Embryonic facial prominence (tissue), 1 donor: Measurements from ENCODE around the gene LDHD.

Experiments used
- DNase-seq: peaks from one replicate; pipeline ENCODE4 v3.0.0-alpha.2; 2016; ENCODE audit errors: extremely low spot score

Gene LDHD

GRCh38 chr16:75080205-75081029 is 36.2 kb downstream of the LDHD start:
- DNase-seq: no peak

- DNase-seq: no peak
Measured at GRCh38 chr16:75079346-75079926, 37.1 kb downstream of the LDHD start.

DNA sequence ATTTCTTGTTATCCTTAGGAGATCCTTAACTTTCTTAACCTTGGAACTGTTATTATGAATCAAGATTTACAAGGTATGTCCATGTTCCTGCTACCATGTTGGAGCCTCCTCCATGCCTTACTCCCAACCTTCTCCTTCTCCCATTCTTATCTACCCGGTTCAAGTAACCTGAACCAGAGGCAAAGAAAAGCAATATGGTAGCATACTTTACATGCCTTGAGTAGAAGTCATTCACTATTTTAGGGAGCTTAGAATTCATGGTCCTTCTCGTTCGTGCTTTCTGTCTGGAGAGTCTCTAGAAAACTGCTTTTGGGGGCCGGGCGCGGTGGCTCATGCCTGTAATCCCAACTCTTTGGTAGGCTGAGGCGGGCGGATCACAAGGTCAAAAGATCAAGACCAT is 37.7 kb downstream of the LDHD start:
- DNase-seq: no peak

DNA sequence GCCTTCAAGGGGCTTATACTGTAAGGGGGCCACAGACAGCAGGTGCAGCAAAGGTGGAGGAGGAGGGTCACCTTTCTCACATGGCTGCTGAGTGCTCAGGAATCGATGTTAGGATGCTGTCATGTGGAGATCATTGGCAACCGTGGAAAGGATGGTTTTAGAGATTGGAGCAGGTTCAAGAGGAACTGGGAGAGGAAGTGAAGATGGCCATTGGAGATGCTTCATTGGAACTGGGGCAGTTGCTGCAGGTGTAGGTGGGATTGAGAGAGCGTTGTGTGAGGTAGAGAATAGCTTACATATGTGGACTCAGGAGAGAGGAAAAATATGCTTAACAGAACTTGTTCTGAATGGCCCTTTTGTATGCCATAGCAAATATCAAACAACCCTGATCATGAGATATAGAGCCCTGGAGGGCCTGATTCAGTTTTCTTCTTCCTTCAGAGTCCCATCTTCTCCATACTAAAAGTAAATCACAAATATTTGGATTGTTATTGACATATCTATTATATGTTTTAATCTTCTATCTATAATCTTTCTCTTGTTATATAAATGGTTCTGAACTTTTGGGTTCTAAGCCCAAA is 40.8 kb downstream of the LDHD start:
- DNase-seq: no peak

DNA sequence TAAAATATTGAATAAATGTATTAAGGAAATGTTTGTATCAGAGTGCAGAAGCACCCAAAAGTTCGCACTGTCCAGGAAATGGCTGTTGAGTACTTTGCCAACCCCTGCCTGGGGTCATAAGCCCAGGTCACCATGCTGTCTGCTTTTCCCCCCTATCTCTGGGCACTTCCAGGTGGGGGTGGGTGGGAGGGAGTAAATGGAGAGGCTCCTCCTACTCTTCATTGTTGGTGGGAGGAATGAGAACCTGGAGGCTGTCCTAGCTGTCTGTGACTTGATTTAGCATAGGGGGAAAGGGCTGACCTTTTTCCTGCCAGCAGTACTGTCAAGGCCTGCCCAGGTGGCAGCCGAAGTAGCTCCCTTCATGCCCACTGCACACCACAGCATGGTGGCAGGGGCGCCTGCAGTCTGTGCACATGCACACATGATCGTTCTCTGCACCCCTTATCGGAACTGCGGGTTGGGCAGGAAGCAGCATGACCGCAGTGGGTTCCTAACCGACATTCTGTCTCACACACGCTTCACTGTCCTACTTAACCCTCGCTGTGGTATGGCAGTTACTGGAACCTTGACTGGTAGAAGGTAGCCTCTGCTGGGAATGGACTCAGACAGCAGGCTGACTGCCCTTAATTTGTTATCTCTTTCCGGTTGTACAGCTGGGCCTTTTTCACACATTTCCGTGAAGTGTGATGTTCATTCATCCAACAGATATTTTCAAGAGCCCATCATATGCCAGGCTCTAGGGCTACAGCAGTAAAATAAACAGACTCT is 41.5 kb downstream of the LDHD start:
- DNase-seq: no peak

- no peak for DNase-seq
Measured at GRCh38 chr16:75074304-75074793, 42.2 kb downstream of the LDHD start.

- no peak for DNase-seq
Measured at GRCh38 chr16:75073545-75074303, 42.9 kb downstream of the LDHD start.

- no peak for DNase-seq
Measured at GRCh38 chr16:75072239-75072947, 44.2 kb downstream of the LDHD start.

DNA sequence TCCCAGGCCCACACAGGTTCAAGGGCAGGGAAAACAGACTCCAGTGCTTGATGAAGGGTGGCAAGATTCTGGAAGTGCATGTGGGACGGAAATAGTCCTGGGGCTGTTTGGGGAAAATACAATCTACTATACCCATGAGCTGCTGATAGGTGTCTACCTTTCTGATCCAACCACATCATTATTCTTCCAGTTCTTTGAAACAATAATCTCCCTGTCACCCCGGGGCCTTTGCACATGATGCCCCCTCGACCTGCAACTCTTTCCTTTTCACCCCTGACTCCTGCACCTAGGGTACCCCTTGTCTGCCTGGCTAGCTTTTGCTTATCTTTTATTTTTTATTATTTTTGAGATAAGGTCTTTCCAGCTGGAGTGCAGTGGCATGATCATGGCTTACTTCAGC is 45.0 kb downstream of the LDHD start:
- no peak for DNase-seq

- no peak for DNase-seq
Measured at GRCh38 chr16:75070012-75070841, 46.4 kb downstream of the LDHD start.

DNA sequence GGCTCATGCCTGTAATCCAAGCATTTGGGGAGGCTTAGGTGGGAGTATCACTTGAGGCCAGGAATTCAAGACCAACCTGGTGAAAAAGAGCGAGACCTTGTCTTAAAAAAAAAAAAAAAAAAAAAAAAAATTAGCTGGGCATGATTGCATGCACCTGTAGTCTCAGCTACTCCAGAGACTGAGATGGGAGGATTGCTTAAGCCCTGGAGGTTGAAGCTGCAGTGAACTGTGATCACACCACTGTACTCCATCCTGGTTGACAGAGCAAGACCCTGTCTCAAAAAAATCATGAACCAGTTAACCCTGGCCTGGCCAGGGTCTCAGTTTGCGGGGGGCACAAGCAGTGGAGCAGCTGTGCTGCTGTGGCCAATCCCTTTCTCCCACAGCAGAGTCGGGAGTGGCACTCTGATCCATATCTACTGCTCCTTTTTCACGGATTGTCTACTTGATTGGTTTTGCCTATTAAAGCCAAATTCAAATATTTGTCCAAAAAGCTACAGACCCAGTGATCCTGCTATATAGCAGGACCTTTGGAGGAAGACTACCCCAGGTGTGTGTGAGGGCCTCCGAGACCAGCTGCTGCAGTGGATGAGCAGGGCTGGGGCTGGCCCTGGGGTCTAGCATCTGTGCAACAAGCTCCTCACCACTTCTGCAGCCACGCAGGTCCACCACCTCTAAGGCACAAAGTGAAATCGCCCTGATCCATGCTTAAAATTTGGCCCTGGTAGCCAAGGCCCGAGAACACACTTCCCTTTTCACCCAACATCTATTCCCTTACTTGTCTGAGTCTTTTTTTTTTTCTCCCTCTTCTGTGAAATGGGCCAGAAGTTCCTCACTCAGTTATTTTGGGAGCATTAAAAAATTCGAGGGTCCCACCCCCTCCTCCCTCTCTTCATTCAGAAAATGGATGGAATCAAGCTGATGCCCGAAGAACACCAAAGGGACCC is 48.2 kb downstream of the LDHD start:
- DNase-seq: no peak

GRCh38 chr16:75066861-75067447 is 49.6 kb downstream of the LDHD start:
- no peak for DNase-seq

DNA sequence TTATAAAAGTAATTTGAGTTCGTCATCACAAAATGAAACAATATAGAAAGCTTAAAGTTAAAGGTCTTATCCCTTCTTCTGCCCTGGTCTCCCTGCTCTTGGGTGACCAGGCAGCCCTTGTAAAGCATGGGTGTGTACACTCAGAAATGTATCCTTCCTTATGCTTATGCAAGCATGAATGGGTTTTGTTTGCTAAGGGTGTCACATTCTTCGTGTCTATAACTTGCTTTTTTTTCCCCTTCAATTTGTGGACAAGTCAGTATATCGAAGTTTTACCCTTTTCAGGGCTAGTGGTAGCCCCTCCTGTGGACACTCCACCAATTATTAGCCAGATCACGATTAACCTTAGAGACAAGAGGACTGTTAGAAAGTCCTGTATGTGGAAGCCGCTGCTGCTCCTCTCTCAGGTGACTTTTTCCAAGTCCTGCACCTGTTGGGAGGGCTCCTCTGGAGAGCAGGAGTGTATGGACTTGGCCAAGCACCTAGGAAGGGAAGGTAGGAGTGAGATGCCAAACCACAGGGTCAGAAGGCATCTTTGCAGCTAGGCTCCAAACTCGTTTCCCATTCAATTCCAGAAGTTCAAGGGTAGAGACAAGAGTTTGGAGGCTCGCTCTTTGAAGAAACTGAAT is 50.9 kb downstream of the LDHD start:
- DNase-seq: no peak

DNA sequence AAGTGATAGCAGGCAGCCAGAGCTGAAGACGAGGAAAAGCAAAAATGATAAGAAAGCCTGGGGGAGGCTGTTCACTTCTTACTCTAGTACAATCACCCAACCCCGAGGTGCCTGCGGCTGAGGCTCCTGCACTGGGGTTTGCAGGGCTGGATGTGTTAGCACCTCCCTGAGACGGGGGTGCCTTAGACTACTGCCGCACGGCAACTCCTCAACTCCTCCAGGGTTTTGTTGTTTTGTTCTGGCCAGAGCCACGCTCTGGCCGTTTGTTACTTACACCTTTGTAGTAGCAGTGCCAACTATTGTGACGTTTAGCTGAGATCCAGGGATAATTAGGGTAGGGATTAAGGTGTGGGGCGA is 51.5 kb downstream of the LDHD start:
- no peak for DNase-seq

GRCh38 chr16:75064403-75065148 is 52.0 kb downstream of the LDHD start:
- no peak for DNase-seq

GRCh38 chr16:75063549-75064088 is 53.0 kb downstream of the LDHD start:
- DNase-seq: no peak

DNA sequence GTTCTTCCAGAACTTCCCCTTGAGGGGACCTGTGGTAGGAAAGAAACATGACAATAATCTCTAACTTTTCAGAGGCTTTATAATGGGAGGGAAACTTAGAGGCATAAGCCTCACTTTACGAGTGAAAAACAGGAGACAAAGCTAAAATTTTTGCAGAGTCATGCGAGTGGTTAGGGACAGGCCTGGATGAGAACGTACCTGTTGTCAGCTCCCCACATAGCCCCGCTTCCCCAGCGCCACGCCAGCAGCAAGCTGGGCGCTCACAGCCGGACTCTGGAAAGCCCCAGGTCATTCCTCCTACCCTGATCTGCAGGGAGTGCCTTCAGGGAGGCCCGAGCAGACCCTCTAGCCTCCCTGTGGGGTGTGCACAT is 53.6 kb downstream of the LDHD start:
- DNase-seq: no peak
